A673 (cell line): ENCODE measurements around the gene PRTFDC1. TPM values are rescaled to one million over a fixed set of nuclear protein-coding genes. Genes with fewer than 3 reads are reported as not detected.

ENCODE experiments used
- BruUV-seq: library from RNA; stranded (reverse); fragments of 400-500 nt; replicated peaks from 2 replicates; lab custom pipeline; 2021; lab: Mats Ljungman, UMichigan
- CTCF ChIA-PET: fragments of 300-600 bp; sonication (Branson Sonifier 250); formaldehyde crosslinking; loops from one replicate; lab custom pipeline; 2022; ENCODE audit warnings: antibody characterized with exemption; lab: Charles Lee
- POLR2A ChIA-PET: fragments of 300-600 bp; sonication (Branson Sonifier 250); formaldehyde crosslinking; loops from one replicate; lab custom pipeline; 2022; ENCODE audit warnings: antibody characterized with exemption; ENCODE audit not compliant: low non-redundant PET; lab: Charles Lee
- DNase-seq: peaks from one replicate; pipeline ENCODE4 v3.0.0-alpha.2; 2015; ENCODE audit warnings: low spot score
- H3K27ac ChIP-seq: fragments of 200-600 bp; sonication (generic); 2 replicates; pipeline ENCODE4 v1.5.1; 2016; ENCODE audit warnings: mixed run types, low read depth, mild to moderate bottlenecking, mixed read lengths, antibody characterized with exemption, low read length; ENCODE audit not compliant: poor library complexity, severe bottlenecking
- H3K27me3 ChIP-seq: fragments of 200-600 bp; sonication (generic); replicated peaks from 2 replicates; pipeline ENCODE4 v1.6.1; 2017; ENCODE audit warnings: mixed run types, low read depth, mild to moderate bottlenecking, mixed read lengths, antibody characterized with exemption, low read length; ENCODE audit not compliant: insufficient read depth, poor library complexity
- H3K36me3 ChIP-seq: fragments of 200-600 bp; sonication (generic); 2 replicates; pipeline ENCODE4 v1.6.1; 2016; ENCODE audit warnings: mixed run types, mild to moderate bottlenecking, mixed read lengths, antibody characterized with exemption, low read length; ENCODE audit not compliant: insufficient read depth, poor library complexity, severe bottlenecking
- H3K4me1 ChIP-seq: fragments of 200-600 bp; sonication (generic); 2 replicates; pipeline ENCODE4 v1.6.1; 2017; ENCODE audit warnings: mixed run types, mild to moderate bottlenecking, mixed read lengths, antibody characterized with exemption, low read length; ENCODE audit not compliant: insufficient read depth, poor library complexity, severe bottlenecking
- H3K4me3 ChIP-seq: fragments of 200-600 bp; sonication (generic); 2 replicates; pipeline ENCODE4 v1.5.1; 2016; ENCODE audit warnings: low read depth, mixed run types, mild to moderate bottlenecking, mixed read lengths, low read length; ENCODE audit not compliant: poor library complexity, severe bottlenecking
- H3K9me3 ChIP-seq: fragments of 200-600 bp; sonication (generic); 2 replicates; pipeline ENCODE4 v1.6.1; 2016; ENCODE audit warnings: mixed run types, low read depth, mild to moderate bottlenecking, mixed read lengths, antibody characterized with exemption, low read length; ENCODE audit not compliant: poor library complexity, severe bottlenecking
- EZH2 ChIP-seq: fragments of 200-600 bp; sonication (generic); IDR thresholded peaks from 2 replicates; pipeline ENCODE4 v1.6.1; 2017; ENCODE audit warnings: borderline replicate concordance, low read depth, mild to moderate bottlenecking, mixed read lengths, antibody characterized with exemption, low read length; ENCODE audit not compliant: poor library complexity, severe bottlenecking
- intact Hi-C: fragments of 100-400 bp; cut with micrococcal nuclease; formaldehyde crosslinking; loops from one replicate; pipeline ENCODE4 v1.10.0; 2022; ENCODE audit not compliant: unreplicated experiment
- total RNA-seq: library from RNA; stranded (reverse); gene quantifications from 2 replicates; pipeline ENCODE4 v1.2.3, GENCODE V29; 2021
- TF ChIP-seq, protein P1 (sequence below): fragments of 300-800, 200-600 bp; sonication (generic); conservative IDR thresholded peaks from 2 replicates; pipeline ENCODE4 v1.5.1; 2017; ENCODE audit warnings: low read depth, mild to moderate bottlenecking, antibody characterized with exemption, low read length, moderate library complexity, mixed read lengths

The PRTFDC1 gene
- total RNA-seq, 1 experiment from 2014 or later, result 49.8 TPM

- Histone ChIP-seq H3K27me3 (no peaks in the 10 kb centered on the region), H3K4me1 (peaks cover 34% of the 10 kb centered on the region), H3K4me3 (no peak overlapping the region), H3K36me3 (no peaks in the 10 kb centered on the region), H3K27ac (no peak overlapping the region), H3K9me3 (no peaks in the 10 kb centered on the region)
- no peak for DNase-seq
- TF ChIP-seq, protein P1, sequence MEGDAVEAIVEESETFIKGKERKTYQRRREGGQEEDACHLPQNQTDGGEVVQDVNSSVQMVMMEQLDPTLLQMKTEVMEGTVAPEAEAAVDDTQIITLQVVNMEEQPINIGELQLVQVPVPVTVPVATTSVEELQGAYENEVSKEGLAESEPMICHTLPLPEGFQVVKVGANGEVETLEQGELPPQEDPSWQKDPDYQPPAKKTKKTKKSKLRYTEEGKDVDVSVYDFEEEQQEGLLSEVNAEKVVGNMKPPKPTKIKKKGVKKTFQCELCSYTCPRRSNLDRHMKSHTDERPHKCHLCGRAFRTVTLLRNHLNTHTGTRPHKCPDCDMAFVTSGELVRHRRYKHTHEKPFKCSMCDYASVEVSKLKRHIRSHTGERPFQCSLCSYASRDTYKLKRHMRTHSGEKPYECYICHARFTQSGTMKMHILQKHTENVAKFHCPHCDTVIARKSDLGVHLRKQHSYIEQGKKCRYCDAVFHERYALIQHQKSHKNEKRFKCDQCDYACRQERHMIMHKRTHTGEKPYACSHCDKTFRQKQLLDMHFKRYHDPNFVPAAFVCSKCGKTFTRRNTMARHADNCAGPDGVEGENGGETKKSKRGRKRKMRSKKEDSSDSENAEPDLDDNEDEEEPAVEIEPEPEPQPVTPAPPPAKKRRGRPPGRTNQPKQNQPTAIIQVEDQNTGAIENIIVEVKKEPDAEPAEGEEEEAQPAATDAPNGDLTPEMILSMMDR, result no peak
- no peak for TF ChIP-seq EZH2
- CTCF ChIA-PET, result no interaction called here
- POLR2A ChIA-PET, result no interaction called here
- intact Hi-C loops, result loop anchor here (5.0 kb wide), 1 partner anchor 228 kb away; the partner anchor contains the start of gene ARHGAP21
- BruUV-seq, result no TSS peak
Observed at GRCh38 chr10:24950439-24950838, 2.0 kb downstream of the PRTFDC1 start.

- Histone ChIP-seq H3K36me3 (no peaks in the 10 kb centered on the region), H3K9me3 (no peaks in the 10 kb centered on the region), H3K4me3 (no peak overlapping the region), H3K4me1 (peaks cover 37% of the 10 kb centered on the region), H3K27me3 (no peaks in the 10 kb centered on the region), H3K27ac (no peak overlapping the region)
- intact Hi-C loops, result loop anchor here (5.0 kb wide), 1 partner anchor 227 kb away; the partner anchor contains the start of gene ARHGAP21
- CTCF ChIA-PET, result no interaction called here
- TF ChIP-seq, protein P1, result no peak
- no peak for TF ChIP-seq EZH2
- POLR2A ChIA-PET, result no interaction called here
- DNase-seq, result no peak
- BruUV-seq, result no TSS peak
Observed at GRCh38 chr10:24949616-24950015, 2.8 kb downstream of the PRTFDC1 start.

DNA sequence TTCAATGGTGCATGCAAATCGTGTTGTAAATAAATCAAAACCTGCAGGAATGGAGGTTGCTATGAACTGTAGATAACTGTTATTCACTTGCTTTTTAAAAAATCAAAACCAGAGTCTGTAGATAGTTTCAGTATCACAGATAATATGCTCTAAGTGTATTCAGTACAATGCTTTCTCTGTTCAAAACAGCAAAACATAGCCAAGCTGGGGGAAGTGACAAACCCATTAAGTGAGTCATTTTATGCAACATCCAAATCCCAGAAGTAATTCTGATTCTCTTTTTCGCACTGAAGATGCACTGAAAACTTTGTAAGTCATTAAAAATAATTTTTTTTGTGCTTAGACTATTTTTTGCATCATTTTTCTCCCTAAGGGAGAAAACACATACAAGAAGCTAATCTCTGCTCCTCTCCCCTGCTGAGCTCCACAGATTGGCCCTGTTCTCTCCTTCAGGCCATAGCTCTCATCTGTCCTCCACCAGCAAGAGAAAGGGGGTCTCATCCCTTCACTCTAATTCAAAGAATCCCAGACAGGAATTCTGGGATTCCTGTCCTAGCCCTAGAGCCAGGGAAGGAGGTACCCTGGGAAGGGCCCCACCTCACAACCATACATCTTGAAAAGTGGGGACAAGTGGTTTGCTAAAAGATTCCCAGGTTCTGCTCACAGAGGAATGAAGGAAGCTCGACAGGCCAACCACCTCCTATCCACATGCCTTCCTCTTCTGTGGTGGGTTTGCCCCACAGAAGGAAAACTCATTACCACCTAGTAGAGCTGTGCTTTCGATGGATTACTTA, 4.9 kb downstream of the PRTFDC1 start:
- BruUV-seq, result no TSS peak

More for the DNA sequence above, 4.9 kb downstream of the PRTFDC1 start:
- no peak overlapping the region for H3K4me3 ChIP-seq
- H3K36me3 ChIP-seq, result no peaks in the 10 kb centered on the region
- peak overlapping the region; percentile 22 for H3K27ac ChIP-seq
- peaks cover 31% of the 10 kb centered on the region for H3K4me1 ChIP-seq
- POLR2A ChIA-PET, result interaction anchor here (0.7 to 0.9 kb wide), 2 partner anchors 18 to 795 kb away, joined by 3 read pairs; no protein-coding TSS in a partner anchor
- H3K27me3 ChIP-seq, result no peaks in the 10 kb centered on the region
- intact Hi-C loops, result no loop called here
- no peaks in the 10 kb centered on the region for H3K9me3 ChIP-seq
- peak; percentile 63 for DNase-seq
- TF ChIP-seq EZH2, result no peak
- TF ChIP-seq, protein P1, result no peak
- CTCF ChIA-PET, result no interaction called here
